SW 1271 (cell line): ENCODE data around the gene ELL2.
"Not testable (repeated sequence)": the region's sequence is repeated elsewhere in the genome, so short reads cannot be mapped to it uniquely, and the experiment has no call there.

ENCODE experiments used
- DNase-seq, 2 experiments: peaks; one replicate each; lab custom pipeline; 2025; lab: John Stamatoyannopoulos, UW

The ELL2 gene

GRCh38 chr5:95930141-95930930 is 31.3 kb downstream of the ELL2 start:
- DNase-seq = no peak

- no peak for DNase-seq
Observed at GRCh38 chr5:95928724-95929253, 32.9 kb downstream of the ELL2 start.

GRCh38 chr5:95927927-95928723 is 33.5 kb downstream of the ELL2 start:
- no peak for DNase-seq

- DNase-seq = not testable (repeated sequence)
Observed at GRCh38 chr5:95927300-95927699, 34.4 kb downstream of the ELL2 start.

GRCh38 chr5:95925939-95926338 is 35.7 kb downstream of the ELL2 start:
- DNase-seq = no peak

- DNase-seq = no peak
Observed at GRCh38 chr5:95925378-95925744, 36.3 kb downstream of the ELL2 start.

GRCh38 chr5:95924720-95925377 is 36.8 kb downstream of the ELL2 start:
- no peak for DNase-seq

- no peak for DNase-seq
Observed at GRCh38 chr5:95923918-95924544, 37.6 kb downstream of the ELL2 start.

- no peak for DNase-seq
Observed at GRCh38 chr5:95922798-95923197, 38.9 kb downstream of the ELL2 start.

GRCh38 chr5:95921501-95921900 is 40.1 kb downstream of the ELL2 start:
- no peak for DNase-seq

- DNase-seq = no peak
Observed at GRCh38 chr5:95920822-95921221, 40.8 kb downstream of the ELL2 start.

- DNase-seq = no peak
Observed at GRCh38 chr5:95919658-95920057, 42.0 kb downstream of the ELL2 start.

GRCh38 chr5:95918421-95919006 is 43.1 kb downstream of the ELL2 start:
- no peak for DNase-seq

GRCh38 chr5:95917207-95917606 is 44.4 kb downstream of the ELL2 start:
- no peak for DNase-seq

GRCh38 chr5:95916687-95917085 is 45.0 kb downstream of the ELL2 start:
- no peak for DNase-seq

GRCh38 chr5:95915999-95916686 is 45.5 kb downstream of the ELL2 start:
- no peak for DNase-seq

- no peak for DNase-seq
Observed at GRCh38 chr5:95913663-95914062, 48.0 kb downstream of the ELL2 start.

GRCh38 chr5:95912029-95912428 is 49.6 kb downstream of the ELL2 start:
- no peak for DNase-seq

GRCh38 chr5:95910521-95910920 is 51.1 kb downstream of the ELL2 start:
- DNase-seq = no peak

- no peak for DNase-seq
Observed at GRCh38 chr5:95909738-95910137, 51.9 kb downstream of the ELL2 start.

GRCh38 chr5:95908799-95909198 is 52.9 kb downstream of the ELL2 start:
- DNase-seq = no peak
